Stimulated activated CD4-positive, alpha-beta T cell treated with anti-CD3 and anti-CD28 coated beads, Interleukin-2, amount 100 ng/mL, for 48 hours (primary cell): ENCODE data around the gene CHAF1A.

Experiments used
- DNase-seq, 2 donors: peaks; one replicate each; pipeline ENCODE4 v3.0.0-alpha.2; 2020

The CHAF1A gene

GRCh38 chr19:4402171-4403004 is at the start of gene CHAF1A:
Gene CHAF1A, plus strand, starts transcription at chr19:4402640. Its CDS starts 123 bp downstream, at chr19:4402763.
- DNase-seq: peak; percentile 99

- DNase-seq: peak; percentile 41 to 53
These were observed 49.7 kb upstream of the CHAF1A start for GRCh38 chr19:4352701-4353121.

GRCh38 chr19:4354282-4354681 is 48.2 kb upstream of the CHAF1A start:
- no peak for DNase-seq

- no peak for DNase-seq
These were observed 47.5 kb upstream of the CHAF1A start for GRCh38 chr19:4354897-4355296.

GRCh38 chr19:4357095-4357797 is 45.2 kb upstream of the CHAF1A start:
- no peak for DNase-seq

- no peak for DNase-seq
These were observed 44.5 kb upstream of the CHAF1A start for GRCh38 chr19:4357921-4358326.

- DNase-seq: no peak
These were observed 43.5 kb upstream of the CHAF1A start for GRCh38 chr19:4358709-4359626.

GRCh38 chr19:4359627-4360000 is 42.8 kb upstream of the CHAF1A start:
- no peak for DNase-seq

GRCh38 chr19:4360081-4360569 is 42.3 kb upstream of the CHAF1A start:
- DNase-seq: no peak

GRCh38 chr19:4360641-4361151 is 41.7 kb upstream of the CHAF1A start:
- DNase-seq: no peak

- no peak for DNase-seq
These were observed 41.0 kb upstream of the CHAF1A start for GRCh38 chr19:4361152-4362046.

GRCh38 chr19:4362101-4362828 is 40.2 kb upstream of the CHAF1A start:
- DNase-seq: no peak

GRCh38 chr19:4362831-4363545 is 39.5 kb upstream of the CHAF1A start:
- no peak for DNase-seq

- no peak for DNase-seq
These were observed 38.7 kb upstream of the CHAF1A start for GRCh38 chr19:4363571-4364304.

- DNase-seq: no peak
These were observed 37.1 kb upstream of the CHAF1A start for GRCh38 chr19:4365341-4365740.

- DNase-seq: no peak
These were observed 36.4 kb upstream of the CHAF1A start for GRCh38 chr19:4365791-4366665.

- DNase-seq: no peak
These were observed 35.6 kb upstream of the CHAF1A start for GRCh38 chr19:4366666-4367335.

GRCh38 chr19:4367336-4367723 is 35.1 kb upstream of the CHAF1A start:
- no peak for DNase-seq
